IPS DF 4.7 (cell line): ENCODE measurements around the gene AGFG1.

ENCODE experiments used
- DNase-seq: peaks from one replicate; pipeline ENCODE4 v3.0.0-alpha.2; 2013; ENCODE audit warnings: low spot score; ENCODE audit errors: extremely low read depth

Gene AGFG1

GRCh38 chr2:227606476-227606875 lies 134.5 kb downstream of the AGFG1 start:
- no peak for DNase-seq

GRCh38 chr2:227607941-227608340 lies 136.0 kb downstream of the AGFG1 start:
- no peak for DNase-seq

- no peak for DNase-seq
Observed at GRCh38 chr2:227608561-227609338, 136.8 kb downstream of the AGFG1 start.

GRCh38 chr2:227610123-227610522 lies 138.2 kb downstream of the AGFG1 start:
- no peak for DNase-seq
